Ishikawa (cell line): ENCODE data around the gene PLXDC2.

ENCODE experiments used
- CEBPB ChIP-seq: IDR thresholded peaks from 2 replicates; pipeline ENCODE4 v1.6.1; 2012
- CREB1 ChIP-seq: IDR thresholded peaks from 2 replicates; pipeline ENCODE4 v1.6.1; 2012; ENCODE audit warnings: low read depth
- EGR1 ChIP-seq: IDR thresholded peaks from 2 replicates; pipeline ENCODE4 v1.6.1; 2012
- EP300 ChIP-seq: IDR thresholded peaks from 2 replicates; pipeline ENCODE4 v1.6.1; 2012; ENCODE audit warnings: borderline replicate concordance
- FOXM1 ChIP-seq: IDR thresholded peaks from 2 replicates; pipeline ENCODE4 v1.6.1; 2012; ENCODE audit warnings: low read depth, borderline replicate concordance
- MAX ChIP-seq: IDR thresholded peaks from 2 replicates; pipeline ENCODE4 v1.6.1; 2012
- NFIC ChIP-seq: IDR thresholded peaks from 2 replicates; pipeline ENCODE4 v1.6.1; 2012
- RAD21 ChIP-seq: IDR thresholded peaks from 2 replicates; pipeline ENCODE4 v1.6.1; 2012; ENCODE audit warnings: low read depth
- REST ChIP-seq: IDR thresholded peaks from 2 replicates; pipeline ENCODE4 v1.6.1; 2012; ENCODE audit warnings: low read depth, mild to moderate bottlenecking
- TAF1 ChIP-seq: IDR thresholded peaks from 2 replicates; pipeline ENCODE4 v1.6.1; 2012; ENCODE audit warnings: low read depth, mild to moderate bottlenecking
- TCF12 ChIP-seq: IDR thresholded peaks from 2 replicates; pipeline ENCODE4 v1.6.1; 2012; ENCODE audit warnings: low read depth
- TEAD4 ChIP-seq: IDR thresholded peaks from 2 replicates; pipeline ENCODE4 v1.6.1; 2012
- YY1 ChIP-seq: IDR thresholded peaks from 2 replicates; pipeline ENCODE4 v1.6.1; 2012; ENCODE audit warnings: low read depth
- ZBTB7A ChIP-seq: IDR thresholded peaks from 2 replicates; pipeline ENCODE4 v1.6.1; 2012; ENCODE audit warnings: low read depth
- TF ChIP-seq, protein P1 (sequence below): IDR thresholded peaks from 2 replicates; pipeline ENCODE4 v1.6.1; 2012

Gene PLXDC2

DNA sequence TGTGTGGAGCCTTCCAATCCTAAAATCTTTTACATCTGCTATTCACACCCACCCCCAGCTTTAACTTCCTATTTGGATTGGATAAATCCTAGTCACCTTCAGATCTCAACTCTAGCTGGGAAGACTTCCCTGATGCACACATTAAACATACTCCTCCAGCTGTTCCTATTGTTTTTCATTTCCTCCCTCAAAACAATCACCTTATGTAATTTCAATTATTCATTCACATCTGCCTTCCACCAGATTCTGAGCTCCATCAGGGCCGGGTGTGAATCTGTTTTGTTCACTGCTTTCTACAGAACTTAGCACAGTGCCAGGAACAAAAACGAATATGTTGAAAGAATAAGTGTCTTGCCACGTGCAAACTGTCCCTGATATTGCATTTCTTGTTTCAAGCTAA, 497.4 kb downstream of the PLXDC2 start:
- TF ChIP-seq CEBPB: no peak
- no peak for TF ChIP-seq ZBTB7A
- TF ChIP-seq EGR1: no peak
- no peak for TF ChIP-seq TEAD4
- no peak for TF ChIP-seq EP300
- TF ChIP-seq, protein P1, sequence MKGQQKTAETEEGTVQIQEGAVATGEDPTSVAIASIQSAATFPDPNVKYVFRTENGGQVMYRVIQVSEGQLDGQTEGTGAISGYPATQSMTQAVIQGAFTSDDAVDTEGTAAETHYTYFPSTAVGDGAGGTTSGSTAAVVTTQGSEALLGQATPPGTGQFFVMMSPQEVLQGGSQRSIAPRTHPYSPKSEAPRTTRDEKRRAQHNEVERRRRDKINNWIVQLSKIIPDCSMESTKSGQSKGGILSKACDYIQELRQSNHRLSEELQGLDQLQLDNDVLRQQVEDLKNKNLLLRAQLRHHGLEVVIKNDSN: no peak
- TF ChIP-seq TAF1: no peak
- TF ChIP-seq NFIC: no peak
- TF ChIP-seq FOXM1: no peak
- no peak for TF ChIP-seq YY1
- no peak for TF ChIP-seq MAX
- TF ChIP-seq REST: no peak
- no peak for TF ChIP-seq RAD21
- no peak for TF ChIP-seq TCF12
- no peak for TF ChIP-seq CREB1

DNA sequence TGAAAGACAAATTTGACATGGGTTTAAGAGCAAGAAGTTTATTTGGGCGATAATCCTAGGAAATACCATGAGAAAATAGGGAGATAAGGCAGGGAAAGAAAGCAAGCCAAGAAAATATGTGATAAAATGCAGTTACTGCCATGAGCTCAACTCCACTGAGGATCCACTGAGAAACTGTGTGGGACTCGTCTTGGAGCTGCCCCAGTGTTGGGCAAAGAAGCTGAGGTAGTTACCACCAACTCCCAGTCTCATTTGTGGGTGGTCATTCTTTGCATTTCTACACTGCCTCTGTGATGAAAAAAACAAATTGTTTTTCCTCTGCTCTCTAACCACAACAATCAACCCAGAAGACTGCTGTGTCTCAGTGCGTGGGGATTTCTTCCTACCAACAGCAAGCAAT, 498.2 kb downstream of the PLXDC2 start:
- no peak for TF ChIP-seq FOXM1
- no peak for TF ChIP-seq EP300
- no peak for TF ChIP-seq YY1

GRCh38 chr10:20327954-20328353, 511.7 kb downstream of the PLXDC2 start:
- TF ChIP-seq EGR1 (no peak), CREB1 (no peak), MAX (no peak), TCF12 (no peak), EP300 (no peak), CEBPB (no peak), REST (no peak), RAD21 (no peak)

GRCh38 chr10:20330246-20330645, 514.0 kb downstream of the PLXDC2 start:
- TF ChIP-seq EGR1: no peak
- TF ChIP-seq, protein P1: no peak
- TF ChIP-seq TCF12: no peak
- no peak for TF ChIP-seq TEAD4
- TF ChIP-seq ZBTB7A: no peak
- no peak for TF ChIP-seq YY1
- TF ChIP-seq RAD21: no peak
- no peak for TF ChIP-seq NFIC
- no peak for TF ChIP-seq REST
- TF ChIP-seq FOXM1: no peak
- no peak for TF ChIP-seq TAF1
- TF ChIP-seq MAX: no peak
- no peak for TF ChIP-seq EP300
- TF ChIP-seq CREB1: no peak
- no peak for TF ChIP-seq CEBPB

DNA sequence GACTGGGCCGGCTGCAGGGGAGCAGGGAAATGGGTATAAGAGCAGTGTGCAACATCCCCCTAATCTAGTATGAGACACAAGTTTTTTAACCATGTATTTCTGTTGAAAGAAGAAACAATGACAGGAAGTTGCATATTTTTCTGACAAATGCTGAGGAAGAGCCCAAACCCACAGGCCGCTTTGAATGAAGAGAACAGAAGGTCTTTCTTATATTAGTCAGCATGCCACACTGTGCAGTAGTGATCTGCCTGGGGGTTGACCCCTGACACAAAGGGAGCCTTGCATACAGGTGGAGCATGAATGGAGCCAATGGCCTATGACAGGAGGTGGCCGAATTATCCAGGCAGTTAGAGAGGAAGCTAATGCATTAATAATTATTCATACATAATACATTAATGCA, 518.3 kb downstream of the PLXDC2 start:
- no peak for TF ChIP-seq RAD21
- no peak for TF ChIP-seq TCF12
- no peak for TF ChIP-seq YY1
